OCI-LY7 (cell line): ENCODE results near the gene CSF1R.

Experiments used
- EZH2phosphoT487 ChIP-seq: fragments of 200-600 bp; sonication (generic); IDR thresholded peaks from 2 replicates; pipeline ENCODE4 v1.6.1; 2018; ENCODE audit warnings: low read depth, borderline replicate concordance, mild to moderate bottlenecking, mixed run types, antibody characterized with exemption, low read length, moderate library complexity, mixed read lengths
- TF ChIP-seq, protein P1 (sequence below): fragments of 200-600 bp; sonication (generic); conservative IDR thresholded peaks from 2 replicates; pipeline ENCODE4 v1.5.1; 2014; ENCODE audit warnings: mild to moderate bottlenecking, antibody characterized with exemption, low read length, moderate library complexity, mixed read lengths

DNA sequence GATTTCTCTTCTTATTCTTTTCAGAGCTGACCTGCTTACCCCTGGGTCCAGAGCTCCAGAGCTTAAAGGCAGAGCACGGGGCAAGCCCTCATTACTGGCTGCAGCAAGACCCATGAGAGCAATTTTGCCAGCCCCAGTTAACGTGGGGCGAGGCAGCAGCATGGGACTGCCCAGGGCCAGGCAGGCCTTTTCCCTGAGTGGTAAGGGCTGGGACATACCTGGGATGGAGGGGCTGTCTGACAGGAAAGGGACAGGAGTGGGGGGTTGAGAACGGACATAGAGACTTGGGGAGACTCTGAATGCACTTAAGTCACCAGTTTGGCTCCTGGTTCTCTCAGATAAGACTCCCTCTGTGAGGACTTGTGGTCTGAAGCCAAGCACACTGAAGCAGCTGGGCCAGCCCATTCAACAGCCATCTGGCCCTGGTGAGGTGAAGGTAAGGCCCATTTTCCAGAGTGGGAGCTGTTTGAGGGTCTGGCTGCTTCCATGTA is 59.6 kb downstream of the CSF1R start:
- TF ChIP-seq, protein P1, sequence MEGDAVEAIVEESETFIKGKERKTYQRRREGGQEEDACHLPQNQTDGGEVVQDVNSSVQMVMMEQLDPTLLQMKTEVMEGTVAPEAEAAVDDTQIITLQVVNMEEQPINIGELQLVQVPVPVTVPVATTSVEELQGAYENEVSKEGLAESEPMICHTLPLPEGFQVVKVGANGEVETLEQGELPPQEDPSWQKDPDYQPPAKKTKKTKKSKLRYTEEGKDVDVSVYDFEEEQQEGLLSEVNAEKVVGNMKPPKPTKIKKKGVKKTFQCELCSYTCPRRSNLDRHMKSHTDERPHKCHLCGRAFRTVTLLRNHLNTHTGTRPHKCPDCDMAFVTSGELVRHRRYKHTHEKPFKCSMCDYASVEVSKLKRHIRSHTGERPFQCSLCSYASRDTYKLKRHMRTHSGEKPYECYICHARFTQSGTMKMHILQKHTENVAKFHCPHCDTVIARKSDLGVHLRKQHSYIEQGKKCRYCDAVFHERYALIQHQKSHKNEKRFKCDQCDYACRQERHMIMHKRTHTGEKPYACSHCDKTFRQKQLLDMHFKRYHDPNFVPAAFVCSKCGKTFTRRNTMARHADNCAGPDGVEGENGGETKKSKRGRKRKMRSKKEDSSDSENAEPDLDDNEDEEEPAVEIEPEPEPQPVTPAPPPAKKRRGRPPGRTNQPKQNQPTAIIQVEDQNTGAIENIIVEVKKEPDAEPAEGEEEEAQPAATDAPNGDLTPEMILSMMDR, result no peak
- TF ChIP-seq EZH2phosphoT487, result no peak
